ENCODE results near the gene GP2.

DNA sequence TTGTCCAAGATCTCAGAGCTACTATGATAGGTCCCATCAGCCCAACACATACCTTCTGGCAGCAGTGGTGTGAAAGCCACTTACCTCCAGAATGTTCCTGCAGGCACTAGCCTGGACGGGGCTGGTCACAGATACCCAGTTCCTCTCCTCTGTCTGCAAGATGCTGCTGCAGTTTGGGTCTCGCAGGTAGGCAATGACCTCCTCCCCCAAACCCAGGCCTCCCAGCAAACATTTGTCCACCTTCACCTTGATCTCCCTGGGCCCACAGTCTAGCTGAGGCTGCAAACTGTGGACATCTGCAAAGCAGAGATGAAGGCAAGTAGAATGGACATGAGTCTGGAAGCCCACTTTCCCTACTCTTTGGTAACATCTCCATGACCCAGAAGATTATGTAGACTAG, 7.1 kb downstream of the GP2 start:
- TF ChIP-seq CTCF (IDR thresholded peaks at IDR 0.05): no peak
- no peak for TF ChIP-seq POLR2AphosphoS5 (IDR thresholded peaks at IDR 0.05; ENCODE audit: insufficient read depth in 1 of 2, low read depth in 1 of 2)
